Kidney epithelial cell (primary cell): Measurements from ENCODE around the gene POU2F2. TPM values are rescaled to one million over a fixed set of nuclear protein-coding genes. Genes with fewer than 3 reads are reported as not detected.

Experiments
- DNase-seq: peaks from one replicate; pipeline ENCODE4 v3.0.0-alpha.2; 2010; ENCODE audit warnings: low read depth
- H3K27me3 ChIP-seq: 2 replicates; pipeline ENCODE4 v1.6.0; 2011; ENCODE audit warnings: low read length; ENCODE audit not compliant: control insufficient read depth, insufficient read depth
- H3K36me3 ChIP-seq: 2 replicates; pipeline ENCODE4 v1.5.1; 2011; ENCODE audit warnings: low read length; ENCODE audit not compliant: control insufficient read depth, insufficient read depth
- H3K4me3 ChIP-seq: 2 replicates; pipeline ENCODE4 v1.5.1; 2011; ENCODE audit warnings: low read depth, mild to moderate bottlenecking, control low read depth, low read length
- CTCF ChIP-seq: IDR thresholded peaks from 2 replicates; pipeline ENCODE4 v1.5.1; 2011; ENCODE audit warnings: mild to moderate bottlenecking, moderate library complexity, low read length, control low read depth, inconsistent platforms; ENCODE audit not compliant: insufficient read depth, poor library complexity, severe bottlenecking
- total RNA-seq: library from RNA; depleted of rRNA; stranded (reverse); fragments of >200 nt; gene quantifications from 2 replicates; pipeline ENCODE4 v1.2.3, GENCODE V29; 2015

The POU2F2 gene
- total RNA-seq = 1.4 and 2.3 TPM in 2 replicates

- peaks cover 7% of the 10 kb centered on the region for H3K27me3 ChIP-seq
- no peak for TF ChIP-seq CTCF
- DNase-seq = no peak
These were observed at the start of gene POU2F2 for GRCh38 chr19:42132030-42132628. Gene POU2F2 (minus strand): TSS chr19:42132446. CDS start chr19:42132411, 35 bp downstream.

GRCh38 chr19:42178791-42179674, 46.8 kb upstream of the POU2F2 start:
- H3K4me3 ChIP-seq = no peak overlapping the region
- peaks cover 55% of the 10 kb centered on the region for H3K27me3 ChIP-seq
- no peak for DNase-seq

More at GRCh38 chr19:42132030-42132628, at the start of gene POU2F2:
- no peaks in the 10 kb centered on the region for H3K36me3 ChIP-seq
- peak within 1 kb of the TSS; percentile 21 for H3K4me3 ChIP-seq

GRCh38 chr19:42177686-42178019, 45.4 kb upstream of the POU2F2 start:
- H3K36me3 ChIP-seq = no peaks in the 10 kb centered on the region
- no peak overlapping the region for H3K4me3 ChIP-seq
- no peak for DNase-seq
- peaks cover 63% of the 10 kb centered on the region for H3K27me3 ChIP-seq
- no peak for TF ChIP-seq CTCF

More at GRCh38 chr19:42178791-42179674, 46.8 kb upstream of the POU2F2 start:
- TF ChIP-seq CTCF = peak; percentile 40
- no peaks in the 10 kb centered on the region for H3K36me3 ChIP-seq

GRCh38 chr19:42176990-42177685, 44.9 kb upstream of the POU2F2 start:
- H3K27me3 ChIP-seq = peaks cover 63% of the 10 kb centered on the region
- no peak for TF ChIP-seq CTCF
- H3K36me3 ChIP-seq = no peaks in the 10 kb centered on the region
- H3K4me3 ChIP-seq = peak overlapping the region; percentile 25
- DNase-seq = peak; percentile 10

- no peaks in the 10 kb centered on the region for H3K36me3 ChIP-seq
- H3K4me3 ChIP-seq = peak overlapping the region; percentile 25
- H3K27me3 ChIP-seq = peaks cover 66% of the 10 kb centered on the region
- no peak for TF ChIP-seq CTCF
- DNase-seq = no peak
These were observed 44.4 kb upstream of the POU2F2 start for GRCh38 chr19:42176649-42176989.
